Right ventricle myocardium inferior (tissue), 1 donor: ENCODE results near the gene MAP3K1. TPM values are rescaled to one million over a fixed set of nuclear protein-coding genes. Genes with fewer than 3 reads are reported as not detected.
"Not testable (repeated sequence)": the region's sequence is repeated elsewhere in the genome, so short reads cannot be mapped to it uniquely, and the experiment has no call there.

ENCODE experiments used
- ATAC-seq: fragments of 200-7000 bp; cut with Tn5 transposase; one replicate; pipeline ENCODE4 v1.9.1; 2020; ENCODE audit warnings: mild to moderate bottlenecking, moderate library complexity
- DNase-seq: peaks from one replicate; pipeline ENCODE4 v3.0.0; 2021; ENCODE audit errors: missing footprints
- intact Hi-C: fragments of 100-400 bp; cut with DNase I; formaldehyde crosslinking; loops from one replicate; pipeline ENCODE4 v1.11.0; 2022
- long read RNA-seq: library from polyadenylated mRNA; unstranded; transcript quantifications from one replicate; pipeline ENCODE4 v2.0.0, GENCODE V29; 2021
- total RNA-seq: library from RNA; stranded (reverse); fragmentation: NEBNext Ultra II Directional; extraction: Animal tissue kit (Norgen Biotek cat#: 25700); gene quantifications from one replicate; pipeline ENCODE4 v1.2.1, GENCODE V29; 2021
- donor health status: DM: no; HTN: yes; CAD: no; lungs with severe emphysema.

MAP3K1 gene
- 6.3 TPM for total RNA-seq
- long read RNA-seq, full-length matches to known transcripts: 1 of 3 reads
- long read RNA-seq, partial matches to known transcripts: 1 of 3 reads
- long read RNA-seq, other reads (novel, unspliced or antisense): 1 of 3 reads

DNA sequence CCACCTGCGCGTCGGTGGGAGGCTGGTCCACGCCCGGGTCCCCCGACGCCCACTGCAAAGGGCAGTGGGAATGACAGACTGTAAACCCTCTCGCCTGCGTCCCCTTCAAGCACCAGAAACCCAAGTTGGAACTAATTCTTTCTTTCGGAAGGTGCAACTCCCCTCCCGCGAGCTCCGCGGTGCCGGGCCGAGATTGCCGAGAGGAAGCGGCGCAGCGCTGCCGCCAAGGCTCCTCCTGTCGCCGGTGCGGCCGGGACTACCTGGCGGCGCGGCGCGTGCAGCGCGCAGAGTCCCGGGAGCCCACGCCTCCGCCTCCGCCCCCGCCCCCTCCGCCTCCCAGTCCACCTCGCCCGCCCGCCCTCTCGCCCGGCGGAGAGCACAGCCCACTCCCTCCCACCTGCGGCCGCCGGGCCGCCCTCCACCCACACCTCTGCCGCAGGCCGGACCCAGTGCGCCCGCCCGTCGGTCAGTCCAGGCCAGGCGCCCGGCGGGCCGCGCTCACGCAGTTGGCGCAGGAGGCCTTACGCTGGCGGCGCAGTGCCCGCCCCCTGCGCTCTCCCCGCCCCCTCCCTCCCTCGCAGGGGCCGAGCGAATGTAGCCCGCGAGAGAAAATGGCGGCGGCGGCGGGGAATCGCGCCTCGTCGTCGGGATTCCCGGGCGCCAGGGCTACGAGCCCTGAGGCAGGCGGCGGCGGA, at the start of gene MAP3K1:
Gene MAP3K1, plus strand, starts transcription at position 587 of the 695 bp plus-strand sequence. Its CDS starts 25 bp downstream, at position 612.
- ATAC-seq (peak; percentile 92), DNase-seq (peak; percentile 93)
- intact Hi-C loops: loop anchor here (2.0 to 10.0 kb wide), 4 partner anchors 118 to 533 kb away; no protein-coding TSS in a partner anchor

- intact Hi-C loops: no loop called here
- DNase-seq (no peak), ATAC-seq (no peak)
These were observed 48.4 kb upstream of the MAP3K1 start for GRCh38 chr5:56766926-56767325.

DNA sequence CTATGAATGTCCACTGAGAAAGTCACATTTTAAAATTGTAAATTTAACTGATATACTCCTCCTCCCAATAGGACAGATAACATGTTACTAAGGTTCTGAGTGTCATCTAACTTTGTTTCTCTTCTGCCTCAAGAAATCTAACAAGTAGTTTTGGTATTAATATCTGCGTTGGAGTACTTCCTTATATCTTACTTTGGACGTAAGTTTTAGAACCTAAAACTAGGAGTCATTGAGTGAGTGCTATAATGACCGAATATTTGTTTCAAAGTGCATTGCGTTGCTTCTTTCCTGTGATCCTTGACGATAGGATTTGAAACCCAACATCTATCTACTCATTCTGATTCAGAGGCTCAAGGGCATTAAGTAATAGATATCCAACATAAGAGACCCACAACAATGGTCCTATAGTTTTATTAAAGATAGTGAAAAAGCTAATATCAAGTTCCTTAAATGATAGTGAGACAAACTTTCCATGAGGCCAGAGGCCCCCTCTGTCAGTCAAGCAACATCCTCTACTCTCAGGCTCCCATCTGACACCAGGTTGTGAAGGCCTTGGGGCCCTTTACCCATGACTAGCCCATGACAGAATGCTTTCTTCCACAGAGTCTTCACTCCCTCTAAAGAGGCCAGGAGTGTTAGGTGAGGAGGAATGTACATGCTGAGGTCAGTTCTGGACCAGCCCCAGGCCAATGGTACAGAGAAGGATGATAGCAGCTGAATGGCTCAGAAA, 45.3 kb upstream of the MAP3K1 start:
- intact Hi-C loops: no loop called here

GRCh38 chr5:56772767-56773166, 42.6 kb upstream of the MAP3K1 start:
- DNase-seq: no peak
- intact Hi-C loops: no loop called here

More for the DNA sequence above, 45.3 kb upstream of the MAP3K1 start:
- no peak for ATAC-seq
- no peak for DNase-seq

DNA sequence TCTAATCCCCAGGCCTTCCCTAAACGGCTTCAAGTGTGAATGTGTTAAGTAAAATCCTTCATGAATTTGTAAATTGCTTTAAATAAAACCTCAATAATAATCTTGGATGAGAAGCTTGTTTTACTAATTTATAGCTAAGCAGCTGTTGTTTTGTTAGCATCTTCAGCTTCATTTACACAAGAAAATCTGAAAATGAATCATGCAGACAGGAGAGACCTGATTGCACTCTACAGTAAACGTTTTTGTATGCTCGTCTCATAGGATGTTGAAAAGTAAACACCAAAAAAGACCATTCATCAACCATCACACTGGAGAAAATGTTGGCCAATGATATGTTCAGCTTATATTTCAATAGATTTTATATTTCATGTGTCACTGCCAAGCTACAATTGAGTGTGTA, 40.4 kb upstream of the MAP3K1 start:
- ATAC-seq: no peak
- no peak for DNase-seq
- intact Hi-C loops: no loop called here

More at GRCh38 chr5:56772767-56773166, 42.6 kb upstream of the MAP3K1 start:
- no peak for ATAC-seq

GRCh38 chr5:56776212-56776846, 39.0 kb upstream of the MAP3K1 start:
- ATAC-seq, DNase-seq, intact Hi-C loops: not testable (repeated sequence)

GRCh38 chr5:56783261-56783660, 32.1 kb upstream of the MAP3K1 start:
- intact Hi-C loops: no loop called here
- ATAC-seq (no peak), DNase-seq (no peak)

DNA sequence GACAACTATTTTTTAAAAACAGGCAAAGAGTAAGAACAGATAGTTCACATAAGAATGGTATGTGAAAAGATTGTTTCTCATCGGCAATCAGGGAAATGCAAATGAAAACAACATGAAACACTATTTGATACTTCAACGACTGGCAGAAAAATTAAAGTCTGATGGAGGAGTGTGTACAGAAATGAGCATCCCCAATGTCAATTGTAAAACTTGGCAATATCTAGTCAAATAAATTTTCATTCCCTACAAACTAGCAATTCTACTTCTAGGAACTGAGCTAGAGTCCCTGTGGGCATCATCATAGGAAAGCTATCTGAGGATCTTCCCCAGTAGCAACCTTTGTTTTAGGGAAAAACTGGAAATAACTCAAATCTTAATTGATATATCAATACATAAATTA, 29.0 kb upstream of the MAP3K1 start:
- ATAC-seq (no peak), DNase-seq (no peak)
- intact Hi-C loops: no loop called here

- intact Hi-C loops: no loop called here
- ATAC-seq (no peak), DNase-seq (no peak)
These were observed 24.0 kb upstream of the MAP3K1 start for GRCh38 chr5:56791396-56791795.

DNA sequence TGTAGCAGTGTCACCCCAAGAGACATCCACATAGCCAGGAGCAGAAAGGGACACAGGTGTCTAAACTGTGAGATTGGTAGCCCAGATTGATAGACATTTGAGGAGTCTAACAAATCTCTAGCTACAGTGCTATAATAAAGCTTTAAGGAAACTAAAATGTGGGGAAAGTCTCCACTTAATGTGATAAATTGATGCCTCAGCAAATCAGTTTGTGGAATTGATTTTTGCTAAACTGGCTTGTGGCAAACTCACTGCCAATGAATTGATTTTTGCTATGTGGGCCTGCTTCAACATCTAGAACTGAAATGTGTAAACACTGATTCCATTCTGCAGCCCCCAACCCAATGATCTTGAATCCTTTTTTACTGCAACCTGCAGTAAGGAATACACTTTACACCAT, 16.8 kb upstream of the MAP3K1 start:
- intact Hi-C loops: no loop called here
- no peak for DNase-seq
- ATAC-seq: no peak

- no peak for ATAC-seq
- intact Hi-C loops: no loop called here
- DNase-seq: no peak
These were observed 15.2 kb upstream of the MAP3K1 start for GRCh38 chr5:56800186-56800585.

- ATAC-seq: no peak
- intact Hi-C loops: no loop called here
- DNase-seq: no peak
These were observed 14.1 kb upstream of the MAP3K1 start for GRCh38 chr5:56801256-56801655.

DNA sequence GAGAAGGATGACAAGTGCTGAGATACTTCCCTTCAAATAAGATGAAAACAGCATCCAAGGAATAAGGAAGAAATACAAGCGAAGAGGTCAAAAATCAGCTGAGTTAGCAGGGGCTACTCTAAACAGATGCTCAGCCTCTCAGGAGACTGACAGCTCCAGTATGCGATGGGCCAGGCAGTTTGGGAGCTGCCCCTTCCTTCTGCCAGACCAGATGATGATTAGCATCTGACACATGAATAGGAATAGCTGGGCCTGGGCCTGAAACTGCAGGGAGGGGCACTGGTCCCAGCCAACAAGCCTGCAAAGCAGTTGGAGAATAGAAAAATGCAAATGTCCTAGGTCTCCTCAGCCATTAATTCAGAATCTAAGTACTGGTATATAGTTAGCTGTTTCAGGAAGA, 13.1 kb upstream of the MAP3K1 start:
- DNase-seq: no peak
- intact Hi-C loops: no loop called here
- ATAC-seq: no peak

DNA sequence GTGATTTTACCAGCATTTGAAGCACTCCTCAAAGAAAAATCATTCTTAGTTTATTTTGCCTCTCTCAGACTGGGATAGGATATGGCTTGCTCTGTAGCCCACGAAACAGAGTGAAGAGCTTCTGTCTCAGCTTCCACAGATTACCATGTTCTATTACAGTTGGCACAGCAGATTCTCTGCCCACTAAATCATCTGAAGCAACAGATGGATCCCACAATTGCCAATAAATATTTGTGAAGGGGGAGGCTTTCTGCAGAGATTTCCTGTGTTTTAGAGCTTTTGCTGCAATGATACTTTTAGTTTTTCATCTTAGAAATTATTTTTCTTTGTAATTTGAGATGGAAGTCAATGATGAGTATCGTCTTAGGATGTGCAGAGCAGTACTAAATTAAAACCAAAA, 12.3 kb upstream of the MAP3K1 start:
- ATAC-seq: no peak
- intact Hi-C loops: no loop called here

GRCh38 chr5:56803894-56804293, 11.5 kb upstream of the MAP3K1 start:
- DNase-seq (no peak), ATAC-seq (no peak)
- intact Hi-C loops: no loop called here

More for the DNA sequence above, 12.3 kb upstream of the MAP3K1 start:
- no peak for DNase-seq

- ATAC-seq (no peak), DNase-seq (no peak)
- intact Hi-C loops: no loop called here
These were observed 7.7 kb upstream of the MAP3K1 start for GRCh38 chr5:56807679-56808078.

DNA sequence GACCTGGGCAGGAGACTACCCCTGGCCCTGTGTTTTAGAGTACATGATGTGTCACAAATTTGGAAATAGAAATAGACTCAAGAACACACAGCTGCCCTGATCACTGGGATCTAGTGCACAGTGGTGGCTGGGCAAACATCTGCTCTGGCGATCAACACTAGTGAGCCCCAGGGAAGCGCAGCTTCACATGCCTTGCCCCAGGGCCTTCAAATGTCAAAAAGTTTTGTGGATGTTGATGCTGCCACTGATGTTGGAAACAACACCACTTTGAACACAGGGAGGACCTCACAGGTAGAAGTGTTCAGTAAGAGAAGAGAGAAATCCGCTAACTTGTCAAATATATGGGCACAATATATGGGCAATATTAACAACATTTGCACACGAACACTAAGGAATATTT, 7.1 kb upstream of the MAP3K1 start:
- ATAC-seq (no peak), DNase-seq (no peak)
- intact Hi-C loops: no loop called here

DNA sequence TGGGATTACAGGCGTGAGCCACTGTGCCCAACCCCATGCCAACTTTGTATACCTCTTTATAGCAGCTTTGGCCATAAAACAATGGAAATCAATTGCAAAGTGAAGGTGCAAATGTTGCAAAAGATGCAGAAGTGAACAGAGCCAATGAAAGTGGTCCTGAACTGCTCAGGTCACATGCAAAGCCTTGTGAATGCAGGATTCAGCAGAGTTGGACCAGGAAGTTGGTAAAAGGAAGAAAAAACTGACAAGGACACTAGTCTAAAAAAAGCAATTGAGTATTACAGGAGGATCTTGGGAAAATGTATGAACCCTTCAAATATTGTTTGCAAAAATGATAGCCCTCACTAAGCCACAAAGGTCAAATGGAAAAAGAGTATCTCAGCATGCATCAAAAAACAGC, 4.5 kb upstream of the MAP3K1 start:
- DNase-seq (no peak), ATAC-seq (no peak)
- intact Hi-C loops: loop anchor here (10.0 kb wide), 1 partner anchor 196 kb away; no protein-coding TSS in a partner anchor

DNA sequence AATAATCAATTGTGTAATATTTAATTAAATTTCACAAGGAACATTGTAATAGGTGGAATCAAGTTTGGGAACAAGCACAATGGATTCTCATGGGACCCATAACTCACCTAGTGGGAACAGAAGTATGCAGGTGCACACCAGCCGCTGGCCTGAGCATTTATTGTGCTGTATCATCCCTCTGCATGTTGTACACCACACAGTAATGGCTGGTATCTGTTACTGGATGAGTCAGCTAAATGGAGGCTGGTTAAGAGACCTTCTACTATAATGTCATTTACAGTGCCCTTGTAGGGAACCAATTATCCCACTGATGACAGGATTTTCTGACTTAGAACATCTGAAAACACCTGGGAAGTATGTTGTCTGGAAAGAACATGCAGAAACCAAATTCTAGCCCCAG, 3.2 kb upstream of the MAP3K1 start:
- intact Hi-C loops: loop anchor here (10.0 kb wide), 1 partner anchor 197 kb away; no protein-coding TSS in a partner anchor
- ATAC-seq (no peak), DNase-seq (no peak)
